ENCODE results near the gene AADAT.
"Not testable (repeated sequence)": the region's sequence is repeated elsewhere in the genome, so short reads cannot be mapped to it uniquely, and the experiment has no call there.

AADAT gene

DNA sequence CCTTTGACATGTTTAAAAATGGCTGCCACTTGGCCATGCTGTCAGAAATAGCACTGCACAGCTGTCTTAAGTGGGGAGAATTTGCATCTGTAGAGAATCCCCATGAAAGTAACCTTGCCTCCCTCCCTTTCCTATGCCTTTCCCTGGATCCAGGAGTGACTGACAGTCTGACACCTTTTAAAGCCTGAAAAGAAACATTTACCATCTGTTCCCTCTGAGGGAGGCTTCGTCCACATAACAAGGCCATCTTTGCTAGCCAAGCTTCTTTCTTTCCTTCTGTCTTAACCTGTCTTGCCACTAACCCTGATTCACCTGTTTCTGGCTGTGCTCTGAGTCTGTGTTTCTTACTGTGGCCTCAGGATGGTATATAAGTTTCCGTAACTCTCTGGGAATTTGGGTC lies 21.3 kb upstream of the AADAT start:
- Histone ChIP-seq H3K36me3 (ENCODE audit: control insufficient read depth, insufficient read depth, low read length) (no peaks in the 10 kb centered on the region), H3K4me1 (ENCODE audit: control insufficient read depth, insufficient read depth, low read length) (no peaks in the 10 kb centered on the region), H3K9ac (ENCODE audit: low read length) (no peak overlapping the region), H3K4me3 (ENCODE audit: low read length) (no peak overlapping the region), H3K9me3 (ENCODE audit: control insufficient read depth, low read length) (no peaks in the 10 kb centered on the region), H3K27me3 (ENCODE audit: control insufficient read depth, insufficient read depth, low read length) (no peaks in the 10 kb centered on the region)

GRCh38 chr4:170110285-170110672 lies 20.5 kb upstream of the AADAT start:
- H3K4me3 ChIP-seq (ENCODE audit: low read length): no peak overlapping the region
- H3K9ac ChIP-seq (ENCODE audit: low read length): no peak overlapping the region
- no peaks in the 10 kb centered on the region for H3K4me1 ChIP-seq (ENCODE audit: control insufficient read depth, insufficient read depth, low read length)
- H3K36me3 ChIP-seq (ENCODE audit: control insufficient read depth, insufficient read depth, low read length): no peaks in the 10 kb centered on the region
- H3K9me3 ChIP-seq (ENCODE audit: control insufficient read depth, low read length): no peaks in the 10 kb centered on the region
- H3K27me3 ChIP-seq (ENCODE audit: control insufficient read depth, insufficient read depth, low read length): no peaks in the 10 kb centered on the region

DNA sequence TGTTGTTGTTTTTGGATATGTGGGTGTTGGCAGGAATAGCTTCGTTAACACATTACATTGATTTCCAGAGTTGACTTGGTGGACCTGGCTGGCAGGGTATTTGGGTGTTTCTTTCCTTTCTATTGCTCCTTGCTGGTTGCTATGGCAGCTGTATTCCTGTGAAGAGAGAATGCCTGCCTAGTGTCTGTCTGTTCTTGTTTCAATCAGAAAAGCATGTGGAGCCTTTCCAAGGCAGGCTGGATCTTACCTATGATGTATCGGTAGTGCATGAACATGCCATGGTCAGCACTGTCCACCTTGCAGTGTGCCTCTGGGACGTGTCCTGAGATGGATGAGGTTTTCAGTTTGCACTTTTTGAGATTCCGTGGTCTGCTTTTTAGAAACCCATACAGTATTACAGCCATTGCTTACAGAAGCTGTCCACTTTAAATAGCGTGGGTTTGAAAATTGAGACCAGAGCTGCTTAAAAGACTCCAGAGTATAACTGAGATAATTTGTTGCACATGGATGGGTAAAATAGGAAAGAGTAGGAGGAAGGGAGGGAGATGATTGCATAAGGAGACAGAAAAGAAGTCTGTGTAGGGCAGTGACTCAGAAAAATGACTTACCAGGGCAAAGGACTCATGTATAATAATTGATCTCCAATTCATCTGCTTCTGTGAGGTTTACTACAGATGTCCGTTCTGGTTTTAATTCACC lies 20.0 kb upstream of the AADAT start:
- no peak overlapping the region for H3K4me3 ChIP-seq (ENCODE audit: low read length)
- no peak overlapping the region for H3K9ac ChIP-seq (ENCODE audit: low read length)
- H3K27me3 ChIP-seq (ENCODE audit: control insufficient read depth, insufficient read depth, low read length): no peaks in the 10 kb centered on the region
- no peaks in the 10 kb centered on the region for H3K36me3 ChIP-seq (ENCODE audit: control insufficient read depth, insufficient read depth, low read length)
- H3K4me1 ChIP-seq (ENCODE audit: control insufficient read depth, insufficient read depth, low read length): no peaks in the 10 kb centered on the region
- no peaks in the 10 kb centered on the region for H3K9me3 ChIP-seq (ENCODE audit: control insufficient read depth, low read length)

GRCh38 chr4:170106900-170107299 lies 17.1 kb upstream of the AADAT start:
- no peaks in the 10 kb centered on the region for H3K36me3 ChIP-seq (ENCODE audit: control insufficient read depth, insufficient read depth, low read length)
- H3K27me3 ChIP-seq (ENCODE audit: control insufficient read depth, insufficient read depth, low read length): no peaks in the 10 kb centered on the region
- H3K9ac ChIP-seq (ENCODE audit: low read length): no peak overlapping the region
- H3K9me3 ChIP-seq (ENCODE audit: control insufficient read depth, low read length): no peaks in the 10 kb centered on the region
- H3K4me3 ChIP-seq (ENCODE audit: low read length): no peak overlapping the region
- H3K4me1 ChIP-seq (ENCODE audit: control insufficient read depth, insufficient read depth, low read length): peaks cover 5% of the 10 kb centered on the region

DNA sequence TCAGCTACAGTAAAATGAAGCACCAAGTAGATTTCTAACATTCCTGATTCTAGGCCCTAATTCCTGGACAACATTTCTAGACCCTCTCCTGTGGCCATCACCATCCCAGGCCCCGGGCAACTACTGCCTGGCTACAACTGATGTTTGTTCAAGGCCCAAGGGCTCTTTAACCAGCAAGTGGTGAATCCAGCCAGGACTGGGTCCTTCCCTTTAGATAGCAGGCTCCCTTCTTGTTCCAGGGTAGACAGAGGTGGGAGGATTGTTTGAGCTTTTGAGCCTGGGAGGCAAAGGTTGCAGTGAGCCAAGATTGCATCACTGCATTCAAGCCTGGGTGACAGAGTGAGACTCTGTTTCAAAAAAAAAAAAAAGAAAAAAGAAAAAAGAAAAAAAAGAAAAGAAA lies 12.7 kb upstream of the AADAT start:
- H3K9me3 ChIP-seq (ENCODE audit: control insufficient read depth, low read length): no peaks in the 10 kb centered on the region
- H3K4me1 ChIP-seq (ENCODE audit: control insufficient read depth, insufficient read depth, low read length): peaks cover 6% of the 10 kb centered on the region
- no peaks in the 10 kb centered on the region for H3K36me3 ChIP-seq (ENCODE audit: control insufficient read depth, insufficient read depth, low read length)
- H3K9ac ChIP-seq (ENCODE audit: low read length): no peak overlapping the region
- H3K27me3 ChIP-seq (ENCODE audit: control insufficient read depth, insufficient read depth, low read length): no peaks in the 10 kb centered on the region
- H3K4me3 ChIP-seq (ENCODE audit: low read length): no peak overlapping the region

GRCh38 chr4:170098171-170098570 lies 8.4 kb upstream of the AADAT start:
- not testable (repeated sequence) for H3K4me3 ChIP-seq (ENCODE audit: low read length); H3K4me1 ChIP-seq (ENCODE audit: control insufficient read depth, insufficient read depth, low read length); H3K36me3 ChIP-seq (ENCODE audit: control insufficient read depth, insufficient read depth, low read length); H3K27me3 ChIP-seq (ENCODE audit: control insufficient read depth, insufficient read depth, low read length); H3K9ac ChIP-seq (ENCODE audit: low read length); H3K9me3 ChIP-seq (ENCODE audit: control insufficient read depth, low read length)

DNA sequence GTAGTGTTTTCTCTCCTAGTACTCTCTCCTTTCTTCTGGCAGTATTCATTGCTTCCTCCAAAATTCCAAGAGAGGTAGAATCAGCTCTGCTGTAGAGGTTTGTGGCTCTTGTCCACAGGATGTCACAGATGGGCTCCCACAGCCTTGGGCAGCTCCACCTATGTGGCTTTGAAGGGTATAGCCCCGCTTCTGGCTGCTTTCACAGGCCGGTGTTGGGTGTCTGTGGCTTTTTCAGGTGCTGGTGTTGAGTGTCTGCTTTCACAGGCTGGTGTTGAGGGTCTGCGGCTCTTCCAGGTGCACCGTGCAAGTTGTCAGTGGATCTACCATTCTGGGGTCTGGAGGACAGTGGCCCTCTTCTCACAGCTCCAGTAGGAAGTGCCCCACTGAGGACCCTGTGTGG lies 7.9 kb upstream of the AADAT start:
- Histone ChIP-seq H3K9me3 (ENCODE audit: control insufficient read depth, low read length) (no peaks in the 10 kb centered on the region), H3K27me3 (ENCODE audit: control insufficient read depth, insufficient read depth, low read length) (no peaks in the 10 kb centered on the region), H3K4me3 (ENCODE audit: low read length) (no peak overlapping the region), H3K36me3 (ENCODE audit: control insufficient read depth, insufficient read depth, low read length) (no peaks in the 10 kb centered on the region), H3K4me1 (ENCODE audit: control insufficient read depth, insufficient read depth, low read length) (peaks cover 6% of the 10 kb centered on the region), H3K9ac (ENCODE audit: low read length) (no peak overlapping the region)

GRCh38 chr4:170093973-170094535 lies 4.3 kb upstream of the AADAT start:
- Histone ChIP-seq H3K4me3 (ENCODE audit: low read length) (no peak overlapping the region), H3K4me1 (ENCODE audit: control insufficient read depth, insufficient read depth, low read length) (peaks cover 6% of the 10 kb centered on the region), H3K9me3 (ENCODE audit: control insufficient read depth, low read length) (no peaks in the 10 kb centered on the region), H3K36me3 (ENCODE audit: control insufficient read depth, insufficient read depth, low read length) (no peaks in the 10 kb centered on the region), H3K27me3 (ENCODE audit: control insufficient read depth, insufficient read depth, low read length) (no peaks in the 10 kb centered on the region), H3K9ac (ENCODE audit: low read length) (no peak overlapping the region)

DNA sequence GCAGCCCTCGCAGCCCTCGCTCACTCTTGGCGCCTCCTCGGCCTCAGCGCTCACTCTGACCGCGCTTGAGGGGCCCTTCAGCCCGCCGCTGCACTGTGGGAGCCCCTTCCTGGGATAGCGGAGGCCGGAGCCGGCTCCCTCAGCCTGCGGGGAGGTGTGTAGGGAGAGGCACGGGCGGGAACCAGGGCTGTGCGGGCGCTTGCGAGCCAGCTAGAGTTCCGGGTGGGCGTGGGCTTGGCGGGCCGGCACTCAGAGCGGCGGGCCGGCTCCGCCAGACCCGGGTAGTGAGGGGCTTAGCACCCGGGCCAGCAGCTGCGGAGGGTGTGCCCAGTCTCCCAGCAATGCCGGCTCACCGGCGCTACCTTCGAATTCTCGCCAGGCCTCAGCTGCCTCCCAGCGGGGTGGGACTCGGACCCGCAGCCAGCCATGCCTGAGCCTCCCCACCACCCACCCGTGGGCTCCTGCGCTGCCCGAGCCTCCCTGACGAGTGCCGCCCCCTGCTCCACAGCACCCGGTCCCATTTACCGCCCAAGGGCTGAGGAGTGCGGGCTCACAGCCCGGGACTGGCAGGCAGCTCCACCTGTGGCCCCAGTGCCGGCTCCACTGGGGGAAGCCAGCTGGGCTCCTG lies 1.4 kb upstream of the AADAT start:
- H3K4me1 ChIP-seq (ENCODE audit: control insufficient read depth, insufficient read depth, low read length): peaks cover 6% of the 10 kb centered on the region
- H3K36me3 ChIP-seq (ENCODE audit: control insufficient read depth, insufficient read depth, low read length): no peaks in the 10 kb centered on the region
- no peak overlapping the region for H3K9ac ChIP-seq (ENCODE audit: low read length)
- H3K27me3 ChIP-seq (ENCODE audit: control insufficient read depth, insufficient read depth, low read length): no peaks in the 10 kb centered on the region
- H3K9me3 ChIP-seq (ENCODE audit: control insufficient read depth, low read length): no peaks in the 10 kb centered on the region
- H3K4me3 ChIP-seq (ENCODE audit: low read length): peak overlapping the region; percentile 22

DNA sequence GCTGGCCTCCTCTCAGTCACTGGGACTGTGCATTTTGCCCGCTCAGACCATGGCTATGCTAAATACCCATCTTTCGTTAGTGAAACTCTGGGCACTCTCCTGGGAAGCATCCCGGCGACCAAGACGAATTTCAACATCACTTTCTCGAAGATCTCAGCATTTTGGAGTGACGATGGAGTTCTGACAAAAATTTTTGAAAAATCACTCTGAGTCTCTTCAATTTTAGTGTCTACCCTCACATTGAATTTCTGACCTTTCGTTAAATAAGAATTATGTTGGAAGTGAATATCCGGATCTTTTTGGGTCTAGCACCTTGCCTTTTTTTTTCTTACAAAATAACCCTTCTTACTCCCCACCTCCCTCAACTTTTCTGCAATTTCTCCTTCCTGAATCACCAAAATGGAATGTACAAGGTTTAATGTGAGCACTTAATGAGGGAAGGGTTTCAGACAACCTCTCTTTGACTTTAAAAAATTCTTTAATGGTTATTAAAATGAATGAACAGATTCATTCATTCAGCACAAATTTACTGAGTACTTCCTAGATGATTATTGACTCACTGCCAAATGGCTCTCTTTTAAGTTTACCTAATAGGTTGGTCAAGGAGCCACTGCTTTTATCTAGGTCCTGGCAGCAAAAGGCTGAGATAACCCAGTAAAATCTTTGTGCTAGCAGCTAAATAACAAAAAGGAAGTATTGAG lies 746 bp upstream of the AADAT start:
- peak overlapping the region; percentile 60 for H3K9ac ChIP-seq (ENCODE audit: low read length)

GRCh38 chr4:170089274-170089667 lies 485 bp downstream of the AADAT start:
- no peaks in the 10 kb centered on the region for H3K36me3 ChIP-seq (ENCODE audit: control insufficient read depth, insufficient read depth, low read length)
- H3K9me3 ChIP-seq (ENCODE audit: control insufficient read depth, low read length): no peaks in the 10 kb centered on the region
- H3K4me1 ChIP-seq (ENCODE audit: control insufficient read depth, insufficient read depth, low read length): peaks cover 6% of the 10 kb centered on the region
- peak overlapping the region; percentile 60 for H3K9ac ChIP-seq (ENCODE audit: low read length)
- peak overlapping the region; percentile 80 for H3K4me3 ChIP-seq (ENCODE audit: low read length)
- H3K27me3 ChIP-seq (ENCODE audit: control insufficient read depth, insufficient read depth, low read length): no peaks in the 10 kb centered on the region

More for the DNA sequence above, 746 bp upstream of the AADAT start:
- peak overlapping the region; percentile 22 for H3K4me3 ChIP-seq (ENCODE audit: low read length)
- H3K4me1 ChIP-seq (ENCODE audit: control insufficient read depth, insufficient read depth, low read length): peaks cover 6% of the 10 kb centered on the region
- no peaks in the 10 kb centered on the region for H3K36me3 ChIP-seq (ENCODE audit: control insufficient read depth, insufficient read depth, low read length)
- no peaks in the 10 kb centered on the region for H3K9me3 ChIP-seq (ENCODE audit: control insufficient read depth, low read length)
- no peaks in the 10 kb centered on the region for H3K27me3 ChIP-seq (ENCODE audit: control insufficient read depth, insufficient read depth, low read length)

DNA sequence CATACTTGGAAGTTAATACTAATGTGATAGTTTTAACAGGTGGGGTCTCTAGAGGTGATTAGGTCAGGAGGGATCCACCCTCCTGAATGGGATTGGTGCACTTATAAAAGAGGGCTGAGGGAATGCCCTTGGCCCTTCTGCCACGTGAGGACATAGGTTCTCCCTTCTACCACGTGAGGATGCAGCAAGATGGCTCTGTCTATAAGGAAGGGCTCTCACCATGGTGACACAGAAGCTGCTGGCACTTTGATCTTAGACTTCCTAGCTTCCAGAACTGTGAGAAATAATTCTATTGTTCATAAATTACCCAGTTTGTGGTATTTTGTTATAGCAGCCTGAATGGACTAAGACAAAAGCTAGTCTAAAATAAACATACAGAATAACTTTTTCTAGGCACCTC lies 1.0 kb downstream of the AADAT start:
- H3K9me3 ChIP-seq (ENCODE audit: control insufficient read depth, low read length): no peaks in the 10 kb centered on the region
- H3K9ac ChIP-seq (ENCODE audit: low read length): no peak overlapping the region
- H3K27me3 ChIP-seq (ENCODE audit: control insufficient read depth, insufficient read depth, low read length): no peaks in the 10 kb centered on the region
- H3K4me3 ChIP-seq (ENCODE audit: low read length): no peak overlapping the region
- H3K4me1 ChIP-seq (ENCODE audit: control insufficient read depth, insufficient read depth, low read length): peaks cover 6% of the 10 kb centered on the region
- H3K36me3 ChIP-seq (ENCODE audit: control insufficient read depth, insufficient read depth, low read length): no peaks in the 10 kb centered on the region

Data from mucosa of stomach (tissue), 1 donor.